Stomach (tissue), 4 donors: ENCODE measurements around the gene DPYSL5.

Source experiments
- POLR2A ChIP-seq, 4 donors: fragments of 450-650 bp; IDR thresholded peaks; one replicate each; pipeline ENCODE4 v1.6.1; 2016; ENCODE audit warnings: antibody characterized with exemption in 4 of 4, control low read depth in 2 of 4, mild to moderate bottlenecking in 1 of 4, moderate library complexity in 1 of 4
- POLR2AphosphoS5 ChIP-seq, 3 donors: sonication (generic); formaldehyde crosslinking; IDR thresholded peaks; one replicate each; pipeline ENCODE4 v1.6.1; 2016; ENCODE audit warnings: antibody characterized with exemption in 3 of 3
- TF ChIP-seq, protein P1 (sequence below), 7 experiments: fragments of 450-650 bp in 4 of 7; fragments of 200-600 bp in 3 of 7; sonication (generic) in 3 of 7; IDR thresholded peaks; one replicate each; pipeline ENCODE4 v1.5.1; 2016 to 2019; ENCODE audit warnings: antibody characterized with exemption in 7 of 7, control low read depth in 2 of 7, mild to moderate bottlenecking in 1 of 7

- TF ChIP-seq, protein P1, sequence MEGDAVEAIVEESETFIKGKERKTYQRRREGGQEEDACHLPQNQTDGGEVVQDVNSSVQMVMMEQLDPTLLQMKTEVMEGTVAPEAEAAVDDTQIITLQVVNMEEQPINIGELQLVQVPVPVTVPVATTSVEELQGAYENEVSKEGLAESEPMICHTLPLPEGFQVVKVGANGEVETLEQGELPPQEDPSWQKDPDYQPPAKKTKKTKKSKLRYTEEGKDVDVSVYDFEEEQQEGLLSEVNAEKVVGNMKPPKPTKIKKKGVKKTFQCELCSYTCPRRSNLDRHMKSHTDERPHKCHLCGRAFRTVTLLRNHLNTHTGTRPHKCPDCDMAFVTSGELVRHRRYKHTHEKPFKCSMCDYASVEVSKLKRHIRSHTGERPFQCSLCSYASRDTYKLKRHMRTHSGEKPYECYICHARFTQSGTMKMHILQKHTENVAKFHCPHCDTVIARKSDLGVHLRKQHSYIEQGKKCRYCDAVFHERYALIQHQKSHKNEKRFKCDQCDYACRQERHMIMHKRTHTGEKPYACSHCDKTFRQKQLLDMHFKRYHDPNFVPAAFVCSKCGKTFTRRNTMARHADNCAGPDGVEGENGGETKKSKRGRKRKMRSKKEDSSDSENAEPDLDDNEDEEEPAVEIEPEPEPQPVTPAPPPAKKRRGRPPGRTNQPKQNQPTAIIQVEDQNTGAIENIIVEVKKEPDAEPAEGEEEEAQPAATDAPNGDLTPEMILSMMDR (IDR thresholded peaks at IDR 0.05): no peak
- no peak for TF ChIP-seq POLR2AphosphoS5 (IDR thresholded peaks at IDR 0.05)
- TF ChIP-seq POLR2A (IDR thresholded peaks at IDR 0.05): no peak
Measured at GRCh38 chr2:26809211-26809610, 38.7 kb upstream of the DPYSL5 start.
